HG03565 (cell line): ENCODE results near the gene TUBAL3.
"Not testable (repeated sequence)": the region's sequence is repeated elsewhere in the genome, so short reads cannot be mapped to it uniquely, and the experiment has no call there.

Source experiments
- ATAC-seq: cut with Tn5 transposase; IDR thresholded peaks from one replicate; pipeline ENCODE4 v1.9.1; 2021; ENCODE audit warnings: mild to moderate bottlenecking, moderate library complexity; ENCODE audit not compliant: unreplicated experiment

TUBAL3 gene

DNA sequence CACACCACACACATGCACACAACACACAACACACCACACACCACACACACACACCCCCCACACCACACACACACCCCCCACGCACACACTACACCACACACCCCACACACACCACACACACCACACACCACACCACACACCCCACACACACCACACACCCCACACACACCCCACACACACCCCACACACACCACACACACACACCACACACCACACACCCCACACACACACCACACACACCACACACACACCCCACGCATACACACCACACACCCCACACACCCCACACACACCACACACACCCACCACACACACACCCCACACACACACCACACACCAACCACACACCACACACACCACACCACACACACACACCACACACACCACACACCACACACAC, 23.4 kb downstream of the TUBAL3 start:
- ATAC-seq = no peak

DNA sequence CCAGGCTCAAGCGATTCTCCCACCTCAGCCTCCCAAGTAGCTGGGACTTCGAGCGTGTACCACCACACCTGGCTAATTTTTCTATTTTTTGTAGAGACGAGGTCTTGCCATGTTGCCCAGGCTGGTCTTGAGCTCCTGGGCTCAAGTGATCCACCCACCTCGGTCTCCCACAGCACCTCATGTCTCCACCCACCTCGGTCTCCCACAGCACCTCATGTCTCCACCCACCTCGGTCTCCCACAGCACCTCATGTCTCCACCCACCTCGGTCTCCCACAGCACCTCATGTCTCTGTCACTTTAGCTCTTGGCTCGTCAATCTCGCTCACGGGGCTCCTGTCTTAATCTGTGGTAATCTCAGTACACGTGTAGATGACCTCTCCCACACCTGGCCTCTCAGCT, 24.2 kb downstream of the TUBAL3 start:
- ATAC-seq = not testable (repeated sequence)

DNA sequence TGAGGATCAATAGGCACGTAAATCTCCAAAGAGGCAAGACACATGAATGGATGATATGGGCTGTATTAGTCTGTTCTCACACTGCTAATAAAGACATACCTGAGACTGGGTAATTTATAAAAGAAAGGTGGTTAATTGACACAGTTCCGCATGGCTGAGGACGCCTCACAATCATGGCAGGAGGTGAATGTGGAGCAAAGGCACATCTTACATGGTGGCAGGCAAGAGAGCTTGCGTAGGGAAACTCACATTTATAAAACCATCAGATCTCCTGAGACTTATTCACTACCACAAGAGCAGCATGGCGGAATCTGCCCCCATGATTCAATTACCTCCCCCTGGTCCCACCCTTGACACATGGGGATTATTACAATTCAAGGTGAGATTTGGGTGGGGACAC, 25.4 kb downstream of the TUBAL3 start:
- not testable (repeated sequence) for ATAC-seq

DNA sequence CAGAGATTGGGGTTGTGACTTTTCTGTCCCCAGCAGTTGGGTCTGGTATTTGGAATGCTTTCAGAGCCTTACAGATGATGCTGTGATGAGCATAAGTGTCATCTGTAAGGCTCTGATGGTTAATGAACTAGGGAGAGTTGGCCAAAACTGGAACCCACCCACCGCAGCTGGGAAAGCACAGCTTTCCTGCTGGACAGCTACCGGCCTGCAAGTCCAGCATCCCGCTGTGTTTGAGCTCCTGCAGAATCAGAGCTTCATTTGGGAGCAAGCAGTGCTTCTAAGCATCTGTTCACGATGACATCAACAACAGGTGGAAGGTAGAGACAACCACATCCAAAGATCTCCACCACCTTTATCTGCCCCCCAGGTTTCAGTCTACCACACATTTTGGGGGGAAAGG, 28.2 kb downstream of the TUBAL3 start:
- no peak for ATAC-seq

DNA sequence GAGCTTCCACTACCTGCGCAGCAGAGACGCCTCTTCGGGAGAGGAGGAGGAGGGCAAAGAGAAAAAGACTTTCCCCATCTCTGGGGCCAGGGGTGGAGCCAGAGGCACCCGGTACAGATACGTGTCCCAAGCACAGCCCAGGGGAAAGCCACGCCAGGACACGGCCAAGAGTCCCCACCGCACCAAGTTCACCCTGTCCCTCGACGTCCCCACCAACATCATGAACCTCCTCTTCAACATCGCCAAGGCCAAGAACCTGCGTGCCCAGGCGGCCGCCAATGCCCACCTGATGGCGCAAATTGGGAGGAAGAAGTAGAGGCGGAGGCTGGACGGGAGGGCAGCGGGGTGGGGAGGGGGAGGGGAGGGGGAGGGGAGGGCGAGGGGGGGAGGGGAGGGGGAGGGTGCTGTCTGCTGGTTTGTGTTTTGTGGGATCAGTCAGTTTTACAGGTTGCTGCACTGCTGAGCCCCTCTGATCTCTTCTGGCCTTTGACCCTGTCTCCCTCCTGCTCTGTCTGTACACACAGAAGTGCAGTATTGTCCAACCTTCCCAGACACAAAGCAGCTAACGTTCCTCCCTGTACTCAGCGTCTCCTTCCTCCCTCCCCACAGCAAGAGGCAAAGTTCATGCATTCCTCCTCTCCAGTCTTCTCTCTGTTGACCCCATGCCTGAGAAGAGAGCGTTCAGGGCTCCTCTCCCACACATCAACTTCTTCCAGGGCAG, 30.6 kb downstream of the TUBAL3 start:
- no peak for ATAC-seq

DNA sequence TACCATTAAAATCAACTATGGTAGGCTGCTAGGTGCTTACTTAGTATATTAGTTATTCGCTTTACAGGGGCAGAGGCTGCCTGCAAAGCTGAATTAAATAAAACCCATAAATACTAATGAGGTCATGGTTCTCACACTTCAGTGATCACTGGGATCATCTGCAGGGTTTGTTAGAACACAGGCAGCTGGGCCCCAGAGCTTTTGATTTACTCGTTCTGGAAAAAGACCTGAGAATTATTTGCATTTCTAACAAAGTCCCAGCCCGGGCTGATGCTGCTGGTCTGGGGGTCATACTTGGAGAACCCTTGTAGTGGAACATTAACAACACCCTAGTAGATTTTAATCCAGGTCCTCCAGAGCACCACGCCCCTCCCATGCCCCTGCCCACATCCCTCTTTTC, 31.3 kb downstream of the TUBAL3 start:
- ATAC-seq = no peak

DNA sequence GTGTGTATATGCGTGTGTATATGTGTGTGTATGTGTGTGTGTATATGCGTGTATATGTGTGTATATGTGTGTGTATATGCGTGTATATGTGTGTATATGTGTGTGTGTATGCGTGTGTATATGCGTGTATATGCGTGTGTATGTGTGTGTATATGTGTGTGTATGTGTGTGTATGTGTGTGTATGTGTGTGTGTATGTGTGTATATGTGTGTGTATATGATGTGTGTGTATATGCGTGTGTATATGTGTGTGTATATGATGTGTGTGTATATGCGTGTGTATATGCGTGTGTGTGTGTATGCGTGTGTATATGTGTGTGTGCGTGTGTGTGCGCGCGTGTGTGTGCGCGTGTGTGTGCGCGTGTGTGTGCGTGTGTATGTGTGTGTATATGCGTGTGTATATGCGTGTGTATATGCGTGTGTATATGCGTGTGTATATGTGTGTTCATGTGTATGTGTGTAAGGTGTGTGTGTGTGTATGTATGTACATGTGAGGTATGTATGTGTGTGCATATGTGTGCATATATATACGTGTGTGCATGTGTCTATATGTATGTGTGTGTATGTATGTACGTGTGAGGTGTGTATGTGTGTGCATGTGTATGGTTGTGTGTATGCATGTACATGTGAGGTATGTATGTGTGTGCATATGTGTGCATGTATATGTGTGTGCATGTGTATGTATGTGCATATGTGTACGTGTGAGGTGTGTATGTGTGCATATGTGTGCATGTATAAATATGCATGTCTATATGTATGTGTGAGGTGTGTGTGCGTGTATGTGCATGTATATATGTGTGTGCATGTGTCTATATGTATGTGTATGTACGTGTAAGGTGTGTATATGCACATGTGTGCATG, 33.9 kb downstream of the TUBAL3 start:
- no peak for ATAC-seq

DNA sequence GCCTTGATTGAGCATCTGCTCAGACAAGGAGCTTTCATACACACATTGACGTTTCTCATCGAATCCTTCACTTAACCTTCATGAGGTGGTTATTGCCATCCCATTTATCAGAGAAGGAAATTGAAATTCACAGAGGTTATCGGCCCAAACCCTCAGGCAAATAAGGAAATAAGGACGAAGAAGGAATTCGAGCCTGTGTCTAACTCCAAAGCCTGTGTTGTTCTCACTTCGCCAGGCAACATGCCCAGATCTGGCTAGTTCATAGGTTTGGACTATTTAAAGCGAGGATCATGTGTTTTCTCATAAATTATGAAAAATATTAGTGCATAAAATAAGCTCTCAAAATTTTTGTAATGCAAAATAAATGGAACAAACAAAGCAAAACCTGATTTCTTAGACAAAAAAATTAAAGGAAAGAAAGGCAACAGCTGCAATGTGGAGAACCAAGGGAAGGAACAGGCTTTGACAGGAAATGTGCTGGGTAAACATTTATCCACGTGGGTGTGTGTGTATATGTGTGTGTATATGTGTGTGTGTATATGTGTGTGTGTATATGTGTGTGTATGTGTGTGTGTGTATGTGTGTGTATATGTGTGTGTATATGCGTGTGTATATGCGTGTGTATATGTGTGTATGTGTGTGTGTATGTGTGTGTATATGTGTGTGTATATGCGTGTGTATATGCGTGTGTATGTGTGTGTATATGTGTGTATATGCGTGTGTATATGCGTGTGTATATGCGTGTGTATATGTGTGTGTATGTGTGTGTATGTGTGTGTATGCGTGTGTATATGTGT, 35.1 kb downstream of the TUBAL3 start:
- no peak for ATAC-seq

DNA sequence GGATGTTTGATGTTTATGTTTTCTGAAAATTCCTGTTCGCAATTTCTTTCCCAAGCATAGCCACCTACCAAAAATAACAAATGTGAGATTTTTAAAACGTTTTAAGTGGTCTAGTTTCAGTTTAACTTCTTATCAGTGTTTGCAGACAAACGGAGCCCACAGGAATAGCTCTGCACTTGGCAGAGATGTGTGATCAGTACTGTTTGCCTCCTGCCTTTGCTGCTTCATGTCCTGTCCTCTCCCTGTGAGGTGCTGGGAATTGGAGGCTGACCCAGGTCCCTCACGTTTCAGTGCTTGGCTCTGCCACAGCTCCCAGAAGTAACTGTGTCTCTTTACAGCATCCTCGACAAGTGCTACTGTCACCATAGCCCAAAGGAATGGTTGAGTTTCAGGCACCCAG, 38.7 kb downstream of the TUBAL3 start:
- no peak for ATAC-seq

DNA sequence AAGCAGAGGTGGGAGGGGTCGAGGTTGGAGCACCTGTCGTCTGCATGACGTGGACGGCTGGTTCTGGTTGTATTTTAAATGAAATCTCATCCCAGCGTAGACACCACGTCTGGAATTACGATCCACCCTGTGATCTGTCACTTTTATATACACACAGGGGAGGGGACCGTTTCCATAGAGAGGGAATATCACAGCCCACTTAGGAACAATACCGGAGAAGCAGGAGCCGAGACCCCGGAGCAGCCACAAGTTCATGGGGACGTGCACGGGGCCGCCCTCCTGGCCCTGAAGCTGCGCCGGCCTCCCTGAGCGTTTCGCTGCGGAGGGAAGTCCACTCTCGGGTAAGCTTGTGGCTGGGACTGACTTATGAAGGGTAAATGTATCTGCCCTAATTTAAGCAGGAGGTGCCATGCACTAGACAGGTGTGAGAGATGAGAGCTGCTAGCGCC, 39.7 kb downstream of the TUBAL3 start, which contains the start of gene UCN3:
UCN3 (plus strand) TSS at position 77 of the 449 bp plus-strand sequence. CDS start 8,755 bp downstream, outside the sequence.
- no peak for ATAC-seq

DNA sequence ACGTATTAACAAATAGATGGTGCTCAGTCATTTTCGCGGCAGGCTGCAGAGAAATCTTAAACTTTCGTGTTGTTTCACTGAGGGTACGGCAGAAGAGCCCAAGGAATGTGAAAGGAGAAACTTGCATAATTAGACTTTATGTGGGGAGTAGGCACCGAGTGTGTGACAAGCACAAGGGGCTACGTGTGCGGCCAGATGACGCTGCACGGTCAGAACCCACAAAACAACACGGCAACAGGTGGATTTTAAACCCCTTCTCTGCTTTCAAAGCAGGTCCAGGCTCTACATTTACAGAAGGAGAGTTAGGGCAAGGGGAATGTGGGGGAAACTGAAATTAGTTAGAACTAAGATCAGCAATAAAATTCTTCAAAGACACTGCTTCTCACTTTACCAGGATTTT, 40.3 kb downstream of the TUBAL3 start:
- ATAC-seq = no peak

DNA sequence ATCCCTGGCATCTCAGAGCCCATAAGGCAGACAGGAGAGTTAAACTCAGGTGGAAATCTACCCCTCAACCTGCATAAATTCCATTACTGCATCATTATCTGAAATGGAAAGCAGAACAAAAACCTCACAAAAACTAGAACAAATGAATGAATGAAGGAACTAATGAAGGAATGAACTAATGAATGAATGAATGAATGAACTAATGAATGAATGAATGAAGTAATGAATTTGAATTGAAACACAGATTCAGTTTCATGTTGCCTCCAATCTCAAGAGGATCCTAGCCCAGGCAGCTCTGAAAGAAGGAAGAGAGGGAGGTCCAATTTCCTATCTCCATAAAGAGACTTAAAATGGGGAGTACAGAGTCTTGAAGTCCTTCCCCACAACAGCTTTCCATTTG, 41.8 kb downstream of the TUBAL3 start:
- no peak for ATAC-seq

DNA sequence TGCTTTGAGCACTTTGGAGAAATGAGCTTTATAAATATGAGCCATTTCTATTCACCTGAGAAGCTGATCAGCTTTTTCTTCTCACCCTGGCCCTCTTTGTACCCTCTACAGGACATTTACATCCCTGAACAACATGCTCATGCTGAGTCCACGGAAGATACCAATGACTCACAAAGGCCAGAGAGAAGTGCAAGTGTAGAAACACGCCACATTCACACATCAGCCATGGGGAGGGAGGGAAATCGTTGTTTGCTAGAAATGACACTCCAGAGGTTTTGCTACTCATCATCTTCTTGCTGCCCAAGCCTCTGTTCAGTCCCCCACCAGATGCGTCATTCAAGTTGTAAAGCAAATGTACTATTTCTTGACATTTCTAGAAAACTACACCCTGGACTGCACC, 42.7 kb downstream of the TUBAL3 start:
- ATAC-seq = no peak

DNA sequence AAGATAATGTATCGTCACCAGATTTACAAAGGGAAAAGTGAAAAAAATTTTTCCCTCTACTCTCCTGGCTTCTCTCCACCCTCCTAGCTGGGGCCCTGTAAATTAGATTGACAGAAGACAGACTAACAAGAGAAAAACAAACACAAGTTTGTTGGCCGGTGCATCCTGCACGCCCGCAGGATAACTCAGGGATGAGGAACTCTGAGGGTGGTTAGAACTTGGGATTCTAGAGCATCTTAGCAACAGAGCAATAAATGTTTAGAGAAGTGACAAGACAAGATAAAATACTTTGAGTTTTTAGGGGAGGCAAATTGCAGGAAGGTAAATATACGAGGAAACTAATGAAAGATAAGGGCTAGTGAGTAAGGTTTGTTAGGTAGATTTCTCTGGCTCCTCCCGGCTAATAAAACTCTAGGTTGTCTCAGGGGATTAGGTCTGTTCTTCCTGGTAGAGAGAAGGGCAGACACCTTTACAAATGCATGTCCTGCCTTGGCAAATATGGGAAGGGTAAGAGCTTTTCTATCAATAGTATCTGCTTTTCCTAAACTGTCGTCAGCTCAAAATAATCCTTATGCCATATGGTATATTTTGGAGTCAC, 44.2 kb downstream of the TUBAL3 start:
- ATAC-seq = no peak

DNA sequence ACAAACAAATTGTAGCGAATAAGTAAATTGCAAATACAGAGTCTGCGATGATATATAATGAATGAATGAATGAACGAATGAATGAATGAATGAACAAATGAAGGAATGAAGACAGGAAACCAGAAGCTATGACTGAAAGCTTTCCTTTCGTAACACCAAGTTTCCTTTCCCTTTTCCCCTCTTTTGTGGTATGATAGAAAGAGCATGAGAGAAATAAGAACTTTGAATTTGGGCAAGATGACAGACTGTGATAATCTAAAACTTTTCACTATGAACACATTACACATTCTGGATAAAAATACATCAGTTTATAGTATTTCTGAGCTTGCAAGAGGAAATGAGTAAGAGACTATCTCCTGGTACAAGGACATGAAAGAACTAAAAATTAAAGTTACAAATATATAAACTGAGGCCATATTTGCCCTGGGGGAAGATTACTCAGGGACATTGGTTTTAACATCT, 48.3 kb downstream of the TUBAL3 start:
- no peak for ATAC-seq

DNA sequence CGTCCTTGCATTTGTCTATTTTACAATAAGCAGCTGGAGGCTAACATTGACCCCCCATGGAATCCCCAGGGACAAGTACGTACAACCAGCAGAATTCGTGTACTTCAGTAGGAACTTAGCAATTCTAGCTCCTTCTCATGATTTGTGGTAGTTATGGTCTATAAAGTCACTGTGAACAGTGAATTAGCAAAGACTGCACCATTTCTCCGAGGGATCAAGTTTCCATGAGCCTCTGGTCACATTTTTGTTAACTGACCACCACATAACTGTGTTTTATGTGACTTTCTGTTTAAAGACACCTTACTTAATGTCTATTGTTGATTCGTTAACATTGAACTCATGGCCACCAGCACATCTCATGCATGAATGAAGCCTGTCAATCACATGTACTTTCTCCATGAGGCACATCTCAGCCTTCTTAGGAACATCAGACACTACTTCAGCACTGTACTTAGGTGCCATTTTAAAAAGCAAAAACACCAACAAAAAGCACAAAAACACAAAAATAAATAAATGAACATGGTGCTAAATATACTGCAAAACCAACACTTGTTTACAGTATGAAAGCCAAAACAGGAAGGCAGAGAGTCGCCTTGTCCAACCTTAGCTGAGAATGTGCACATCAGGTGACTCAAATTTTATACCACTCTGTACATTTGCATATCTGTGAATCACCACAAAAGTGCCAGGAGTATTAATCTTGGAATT, 48.9 kb downstream of the TUBAL3 start:
- no peak for ATAC-seq

DNA sequence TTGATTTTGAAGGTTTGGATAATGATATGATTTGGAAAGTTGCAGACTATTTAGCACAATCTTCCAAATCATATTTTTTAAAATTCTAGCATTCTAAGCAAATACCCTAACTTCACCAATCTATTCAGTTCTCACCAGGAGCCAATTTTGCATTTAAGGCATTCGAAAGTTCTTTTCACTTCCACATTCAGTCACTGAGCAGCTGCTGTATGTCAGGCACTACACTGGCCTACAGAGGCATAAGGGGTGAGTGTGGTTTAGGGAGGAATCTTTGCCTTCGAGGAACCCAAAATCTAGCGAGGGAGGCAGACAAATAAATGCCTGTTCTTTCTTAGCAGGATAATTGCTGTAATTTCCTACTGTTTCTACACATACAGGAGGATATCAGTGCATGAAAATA, 50.6 kb downstream of the TUBAL3 start:
- ATAC-seq = no peak

DNA sequence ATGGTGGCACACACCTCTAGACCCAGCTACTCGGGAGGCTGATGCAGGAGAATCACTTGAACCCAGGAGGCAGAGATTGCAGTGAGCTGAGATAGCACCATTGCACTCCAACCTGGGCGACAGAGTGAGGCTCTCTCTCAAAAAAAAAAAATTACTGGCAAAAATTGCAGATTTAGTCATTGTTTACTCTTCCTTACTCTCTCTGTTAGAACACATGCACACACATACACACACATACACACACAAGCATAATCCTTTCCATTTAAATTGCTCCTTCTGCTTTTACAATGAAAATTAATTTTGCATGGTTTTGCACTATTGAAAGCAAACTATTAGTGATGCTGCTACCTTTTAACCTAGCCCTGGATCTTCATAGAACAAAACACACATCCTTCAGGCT, 55.3 kb downstream of the TUBAL3 start:
- no peak for ATAC-seq

DNA sequence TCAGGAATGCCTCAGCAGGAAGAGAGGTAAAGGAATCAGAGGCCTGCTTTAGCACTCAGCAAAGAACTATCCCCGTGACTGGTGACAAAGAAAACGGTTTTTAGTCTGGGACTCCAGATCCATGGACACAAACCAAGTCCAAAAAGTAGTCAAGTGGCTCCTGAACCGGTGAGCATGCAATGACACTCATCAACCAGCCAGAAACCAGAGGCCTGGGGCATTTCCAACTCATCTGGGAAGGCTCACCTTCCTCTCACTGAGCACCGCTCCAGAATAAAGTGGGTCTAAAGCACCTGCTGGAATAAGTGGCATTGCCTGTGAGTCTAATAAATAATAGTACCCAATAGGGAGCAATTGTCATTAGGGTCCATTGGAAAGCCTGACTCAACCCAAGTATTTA, 57.7 kb downstream of the TUBAL3 start:
- ATAC-seq = no peak

DNA sequence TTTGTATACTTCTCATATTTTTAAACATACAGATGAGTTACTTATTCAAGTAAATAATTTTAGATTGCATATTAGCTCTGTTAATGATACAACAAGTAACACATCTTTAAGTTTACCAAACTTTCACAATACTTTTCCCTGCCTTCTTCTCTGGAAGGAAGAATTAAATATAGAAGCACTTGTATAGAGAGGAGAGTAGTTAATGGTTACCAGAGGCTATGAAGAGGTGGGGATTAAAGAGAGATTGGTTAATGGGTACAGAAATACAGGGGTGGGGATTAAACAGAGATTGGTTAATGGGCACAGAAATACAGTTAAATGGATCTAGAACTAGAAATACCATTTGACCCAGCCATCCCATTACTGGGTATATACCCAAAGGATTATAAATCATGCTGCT, 59.9 kb downstream of the TUBAL3 start:
- no peak for ATAC-seq
